ENCODE results near the gene ZNF365.
A peak's percentile ranks its signal among the peaks of the same experiment; 100 is the strongest.

The ZNF365 gene

DNA sequence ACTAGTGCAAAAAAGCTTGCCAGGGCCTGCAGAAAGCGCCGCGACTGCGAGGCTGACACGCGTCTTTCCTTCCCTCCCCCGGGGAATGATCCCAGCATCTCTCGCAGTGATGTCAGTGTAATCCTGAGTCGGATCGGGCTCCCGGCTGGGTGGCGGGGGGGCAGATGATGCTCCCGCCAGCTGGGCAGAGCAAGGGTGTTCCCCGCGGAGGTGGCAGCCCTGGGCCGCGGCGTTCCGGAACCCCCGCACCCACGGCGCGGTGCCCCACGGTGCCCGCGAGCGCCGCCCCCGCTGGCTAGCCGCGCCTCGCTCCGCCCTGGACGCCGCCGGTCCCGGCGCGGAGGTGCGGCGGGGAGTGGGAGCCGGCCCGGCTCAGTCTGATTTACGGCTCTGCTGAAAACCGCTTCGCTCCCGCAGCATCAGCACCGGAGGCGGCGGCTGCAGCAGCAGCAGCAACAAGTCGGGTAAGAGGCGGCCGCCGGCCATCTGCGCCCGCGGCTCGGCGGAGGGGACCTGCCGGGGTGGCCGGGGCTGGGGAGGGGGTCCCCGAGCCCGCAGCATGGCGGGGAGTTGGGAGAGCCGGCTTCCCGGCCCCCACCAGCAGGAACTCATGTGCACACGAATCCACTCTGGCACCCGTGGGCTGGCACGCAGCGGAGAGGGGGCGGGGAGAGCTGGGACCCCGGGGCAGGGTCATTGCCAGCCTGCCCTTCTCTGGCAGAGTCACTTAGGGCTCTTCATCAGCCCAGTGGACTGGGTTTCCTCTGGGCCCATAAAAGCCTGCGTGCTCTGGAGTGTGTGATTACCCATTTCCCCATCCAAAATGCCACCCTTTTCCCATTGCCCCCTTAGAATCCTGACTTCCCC is at the start of gene ZNF365:
Gene ZNF365 (plus strand): TSS at position 375 of the 867 bp plus-strand sequence. CDS start 1,825 bp downstream, outside the sequence.
- no peak within 1 kb of the TSS for H3K27ac ChIP-seq (ENCODE audit: low read length)
- no peaks in the 10 kb centered on the region for H3K36me3 ChIP-seq (ENCODE audit: control insufficient read depth in 2 of 2, insufficient read depth in 2 of 2, low read length in 2 of 2)
- peaks cover 10% of the 10 kb centered on the region for H3K4me1 ChIP-seq (ENCODE audit: control insufficient read depth, insufficient read depth, low read length)
- H3K4me3 ChIP-seq (ENCODE audit: low read length in 2 of 2) = peak within 1 kb of the TSS; percentile 60 to 71
- peak within 1 kb of the TSS in 1 of 2 donors; percentile 44 for H3K9ac ChIP-seq (ENCODE audit: low read length in 2 of 2)
- no peaks in the 10 kb centered on the region for H3K9me3 ChIP-seq (ENCODE audit: control insufficient read depth in 2 of 2, low read length in 2 of 2)
- no peaks in the 10 kb centered on the region for H3K27me3 ChIP-seq (ENCODE audit: control insufficient read depth in 1 of 2, insufficient read depth in 2 of 2, low read length in 2 of 2)

DNA sequence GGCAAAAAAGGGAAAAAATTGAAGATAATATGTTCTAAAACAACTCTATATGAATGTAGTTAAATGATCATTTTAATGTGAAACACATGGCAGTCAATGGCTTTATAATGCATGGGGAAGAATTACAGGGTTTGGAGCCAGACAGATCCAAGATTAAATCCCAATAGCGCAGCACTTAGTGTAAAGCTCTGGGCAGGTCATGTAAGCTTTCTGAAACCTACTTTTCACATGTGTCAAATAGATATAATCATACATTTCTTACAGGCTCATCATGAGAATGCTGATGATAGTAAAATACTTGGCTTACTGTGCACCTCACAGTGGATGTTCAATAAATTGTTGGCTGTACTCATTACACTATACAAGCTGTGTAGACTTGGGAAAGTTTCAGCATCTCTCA is 48.0 kb upstream of the ZNF365 start:
- H3K36me3 ChIP-seq (ENCODE audit: control insufficient read depth in 2 of 2, insufficient read depth in 2 of 2, low read length in 2 of 2) = no peaks in the 10 kb centered on the region
- no peaks in the 10 kb centered on the region for H3K9me3 ChIP-seq (ENCODE audit: control insufficient read depth in 2 of 2, low read length in 2 of 2)
- H3K9ac ChIP-seq (ENCODE audit: low read length in 2 of 2) = no peak overlapping the region
- H3K4me1 ChIP-seq (ENCODE audit: control insufficient read depth, insufficient read depth, low read length) = no peaks in the 10 kb centered on the region
- no peak overlapping the region for H3K27ac ChIP-seq (ENCODE audit: low read length)
- H3K27me3 ChIP-seq (ENCODE audit: control insufficient read depth in 1 of 2, insufficient read depth in 2 of 2, low read length in 2 of 2) = no peaks in the 10 kb centered on the region
- H3K4me3 ChIP-seq (ENCODE audit: low read length in 2 of 2) = no peak overlapping the region

DNA sequence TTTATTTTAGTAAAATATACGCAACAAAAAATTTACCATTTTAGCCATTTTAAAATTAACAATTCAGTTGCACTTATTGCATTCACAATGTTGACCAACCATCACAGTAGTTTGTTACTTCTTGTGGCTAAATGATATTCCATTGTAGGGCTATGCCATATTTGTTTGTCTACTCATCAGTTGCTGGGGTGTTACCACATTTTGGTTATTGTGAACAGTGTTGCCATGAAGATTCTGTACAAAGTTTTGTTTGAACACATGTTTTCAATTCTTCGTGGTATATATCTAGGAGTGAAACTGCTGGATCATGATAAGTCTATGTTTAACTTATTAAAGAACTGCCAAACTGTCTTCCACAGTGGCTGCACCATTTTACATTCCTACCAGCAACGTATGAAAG is 46.3 kb upstream of the ZNF365 start:
- Histone ChIP-seq H3K4me3 (ENCODE audit: low read length in 2 of 2) (no peak overlapping the region), H3K9me3 (ENCODE audit: control insufficient read depth in 2 of 2, low read length in 2 of 2) (no peaks in the 10 kb centered on the region), H3K27me3 (ENCODE audit: control insufficient read depth in 1 of 2, insufficient read depth in 2 of 2, low read length in 2 of 2) (no peaks in the 10 kb centered on the region), H3K4me1 (ENCODE audit: control insufficient read depth, insufficient read depth, low read length) (no peaks in the 10 kb centered on the region), H3K9ac (ENCODE audit: low read length in 2 of 2) (no peak overlapping the region), H3K36me3 (ENCODE audit: control insufficient read depth in 2 of 2, insufficient read depth in 2 of 2, low read length in 2 of 2) (no peaks in the 10 kb centered on the region), H3K27ac (ENCODE audit: low read length) (no peak overlapping the region)

- Histone ChIP-seq H3K9ac (ENCODE audit: low read length in 2 of 2) (no peak overlapping the region), H3K27me3 (ENCODE audit: control insufficient read depth in 1 of 2, insufficient read depth in 2 of 2, low read length in 2 of 2) (no peaks in the 10 kb centered on the region), H3K4me3 (ENCODE audit: low read length in 2 of 2) (no peak overlapping the region), H3K9me3 (ENCODE audit: control insufficient read depth in 2 of 2, low read length in 2 of 2) (no peaks in the 10 kb centered on the region), H3K27ac (ENCODE audit: low read length) (no peak overlapping the region), H3K4me1 (ENCODE audit: control insufficient read depth, insufficient read depth, low read length) (no peaks in the 10 kb centered on the region), H3K36me3 (ENCODE audit: control insufficient read depth in 2 of 2, insufficient read depth in 2 of 2, low read length in 2 of 2) (no peaks in the 10 kb centered on the region)
Measured at GRCh38 chr10:62330213-62330612, 44.0 kb upstream of the ZNF365 start.

GRCh38 chr10:62332406-62332805 is 41.8 kb upstream of the ZNF365 start:
- Histone ChIP-seq H3K9ac (ENCODE audit: low read length in 2 of 2) (no peak overlapping the region), H3K36me3 (ENCODE audit: control insufficient read depth in 2 of 2, insufficient read depth in 2 of 2, low read length in 2 of 2) (no peaks in the 10 kb centered on the region), H3K9me3 (ENCODE audit: control insufficient read depth in 2 of 2, low read length in 2 of 2) (no peaks in the 10 kb centered on the region), H3K4me1 (ENCODE audit: control insufficient read depth, insufficient read depth, low read length) (no peaks in the 10 kb centered on the region), H3K27ac (ENCODE audit: low read length) (no peak overlapping the region), H3K27me3 (ENCODE audit: control insufficient read depth in 1 of 2, insufficient read depth in 2 of 2, low read length in 2 of 2) (no peaks in the 10 kb centered on the region), H3K4me3 (ENCODE audit: low read length in 2 of 2) (no peak overlapping the region)

DNA sequence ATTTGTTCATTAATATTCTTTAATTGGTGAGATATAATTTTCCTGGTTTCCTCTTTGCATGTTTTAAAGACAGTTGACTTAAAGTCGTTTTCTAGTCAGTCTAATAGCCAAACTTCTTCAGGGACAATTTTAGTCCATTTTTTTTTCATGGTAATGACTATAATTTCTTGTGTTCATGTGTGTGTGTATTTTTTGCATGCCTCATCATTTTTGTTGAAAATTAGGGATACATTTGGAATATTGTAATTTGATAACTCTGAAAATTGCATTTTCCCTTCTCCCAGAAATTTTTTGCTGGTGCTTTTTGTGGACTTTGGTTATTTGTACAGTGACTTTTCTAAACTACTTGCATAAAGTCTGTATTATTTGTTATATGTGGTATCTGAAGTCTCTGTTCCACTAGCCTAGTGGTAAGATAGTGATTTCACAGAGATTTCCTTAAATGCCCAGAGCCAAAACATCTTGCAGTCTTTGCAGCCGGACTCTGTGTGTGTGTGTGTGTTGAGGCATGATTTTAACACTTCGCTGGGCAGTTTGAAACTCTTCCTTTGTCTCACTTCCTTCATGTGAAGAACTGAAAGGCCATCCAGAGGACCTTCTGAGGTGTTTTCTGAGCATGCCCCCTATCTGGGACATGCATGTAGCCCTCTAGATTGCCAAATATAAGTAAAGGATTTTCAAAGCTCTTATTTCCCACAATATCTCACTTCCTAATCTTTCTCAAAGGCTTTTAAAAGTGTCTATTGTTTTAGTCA is 40.9 kb upstream of the ZNF365 start:
- Histone ChIP-seq H3K27me3 (ENCODE audit: control insufficient read depth in 1 of 2, insufficient read depth in 2 of 2, low read length in 2 of 2) (no peaks in the 10 kb centered on the region), H3K4me3 (ENCODE audit: low read length in 2 of 2) (no peak overlapping the region), H3K4me1 (ENCODE audit: control insufficient read depth, insufficient read depth, low read length) (no peaks in the 10 kb centered on the region), H3K9me3 (ENCODE audit: control insufficient read depth in 2 of 2, low read length in 2 of 2) (no peaks in the 10 kb centered on the region), H3K27ac (ENCODE audit: low read length) (no peak overlapping the region), H3K36me3 (ENCODE audit: control insufficient read depth in 2 of 2, insufficient read depth in 2 of 2, low read length in 2 of 2) (no peaks in the 10 kb centered on the region), H3K9ac (ENCODE audit: low read length in 2 of 2) (no peak overlapping the region)

GRCh38 chr10:62333988-62334682 is 40.0 kb upstream of the ZNF365 start:
- no peak overlapping the region for H3K4me3 ChIP-seq (ENCODE audit: low read length in 2 of 2)
- H3K27ac ChIP-seq (ENCODE audit: low read length) = no peak overlapping the region
- no peaks in the 10 kb centered on the region for H3K9me3 ChIP-seq (ENCODE audit: control insufficient read depth in 2 of 2, low read length in 2 of 2)
- H3K4me1 ChIP-seq (ENCODE audit: control insufficient read depth, insufficient read depth, low read length) = no peaks in the 10 kb centered on the region
- no peaks in the 10 kb centered on the region for H3K27me3 ChIP-seq (ENCODE audit: control insufficient read depth in 1 of 2, insufficient read depth in 2 of 2, low read length in 2 of 2)
- no peak overlapping the region for H3K9ac ChIP-seq (ENCODE audit: low read length in 2 of 2)
- H3K36me3 ChIP-seq (ENCODE audit: control insufficient read depth in 2 of 2, insufficient read depth in 2 of 2, low read length in 2 of 2) = no peaks in the 10 kb centered on the region

DNA sequence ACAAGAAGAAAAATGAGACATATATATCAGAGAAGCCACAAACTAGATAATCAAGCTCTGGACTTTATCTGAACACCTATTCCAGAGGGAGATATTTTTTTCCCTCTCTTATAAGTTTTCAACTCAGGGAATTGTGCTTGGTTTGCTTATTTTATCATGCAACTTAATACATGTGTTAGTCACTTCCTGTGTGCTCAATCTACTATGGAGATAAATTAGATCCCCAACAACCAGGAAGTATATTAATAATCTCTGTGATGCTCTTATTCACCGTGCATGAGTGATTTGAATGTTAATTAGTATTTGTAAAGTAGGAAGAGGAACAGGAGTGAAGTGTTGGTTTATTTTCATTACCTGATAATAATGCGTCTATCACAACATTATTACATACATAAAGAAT is 38.8 kb upstream of the ZNF365 start:
- Histone ChIP-seq H3K9ac (ENCODE audit: low read length in 2 of 2) (no peak overlapping the region), H3K9me3 (ENCODE audit: control insufficient read depth in 2 of 2, low read length in 2 of 2) (no peaks in the 10 kb centered on the region), H3K36me3 (ENCODE audit: control insufficient read depth in 2 of 2, insufficient read depth in 2 of 2, low read length in 2 of 2) (no peaks in the 10 kb centered on the region), H3K27ac (ENCODE audit: low read length) (no peak overlapping the region), H3K27me3 (ENCODE audit: control insufficient read depth in 1 of 2, insufficient read depth in 2 of 2, low read length in 2 of 2) (no peaks in the 10 kb centered on the region), H3K4me1 (ENCODE audit: control insufficient read depth, insufficient read depth, low read length) (no peaks in the 10 kb centered on the region), H3K4me3 (ENCODE audit: low read length in 2 of 2) (no peak overlapping the region)

GRCh38 chr10:62336404-62336803 is 37.8 kb upstream of the ZNF365 start:
- Histone ChIP-seq H3K4me1 (ENCODE audit: control insufficient read depth, insufficient read depth, low read length) (no peaks in the 10 kb centered on the region), H3K27me3 (ENCODE audit: control insufficient read depth in 1 of 2, insufficient read depth in 2 of 2, low read length in 2 of 2) (no peaks in the 10 kb centered on the region), H3K4me3 (ENCODE audit: low read length in 2 of 2) (no peak overlapping the region), H3K9ac (ENCODE audit: low read length in 2 of 2) (no peak overlapping the region), H3K9me3 (ENCODE audit: control insufficient read depth in 2 of 2, low read length in 2 of 2) (no peaks in the 10 kb centered on the region), H3K27ac (ENCODE audit: low read length) (no peak overlapping the region), H3K36me3 (ENCODE audit: control insufficient read depth in 2 of 2, insufficient read depth in 2 of 2, low read length in 2 of 2) (no peaks in the 10 kb centered on the region)

DNA sequence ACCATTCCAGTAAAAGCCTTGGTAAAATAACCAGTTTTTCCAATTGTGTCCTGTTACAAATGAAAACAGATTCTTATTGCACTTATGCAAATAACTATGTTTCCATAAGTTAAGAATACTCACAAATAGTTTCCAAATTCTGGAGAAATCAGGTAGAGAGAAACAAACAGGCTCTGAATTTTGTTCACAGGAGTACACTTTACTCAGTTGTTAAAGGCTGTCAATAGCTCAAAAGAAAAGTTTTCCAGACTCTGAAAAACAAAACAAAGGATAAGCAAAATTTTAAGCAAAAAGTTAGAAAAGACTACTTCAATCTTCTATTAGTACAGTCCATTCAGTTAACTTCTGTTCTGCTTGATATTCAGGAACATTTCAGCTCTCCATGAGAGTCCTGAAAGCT is 32.8 kb upstream of the ZNF365 start:
- no peak overlapping the region for H3K4me3 ChIP-seq (ENCODE audit: low read length in 2 of 2)
- peaks cover 0 to 4% of the 10 kb centered on the region in 2 donors for H3K9me3 ChIP-seq (ENCODE audit: control insufficient read depth in 2 of 2, low read length in 2 of 2)
- H3K27me3 ChIP-seq (ENCODE audit: control insufficient read depth in 1 of 2, insufficient read depth in 2 of 2, low read length in 2 of 2) = no peaks in the 10 kb centered on the region
- H3K4me1 ChIP-seq (ENCODE audit: control insufficient read depth, insufficient read depth, low read length) = no peaks in the 10 kb centered on the region
- no peak overlapping the region for H3K9ac ChIP-seq (ENCODE audit: low read length in 2 of 2)
- H3K27ac ChIP-seq (ENCODE audit: low read length) = no peak overlapping the region
- no peaks in the 10 kb centered on the region for H3K36me3 ChIP-seq (ENCODE audit: control insufficient read depth in 2 of 2, insufficient read depth in 2 of 2, low read length in 2 of 2)
